WTC11 (cell line): ENCODE data around the gene CS. TPM values are rescaled to one million over a fixed set of nuclear protein-coding genes. Genes with fewer than 3 reads are reported as not detected.
"Not testable (repeated sequence)": the region's sequence is repeated elsewhere in the genome, so short reads cannot be mapped to it uniquely, and the experiment has no call there.

Experiments
- ATAC-seq: fragments of 200-7000 bp; cut with Tn5 transposase; 2 replicates; pipeline ENCODE4 v1.10.0; 2021; ENCODE audit warnings: mild to moderate bottlenecking, moderate library complexity
- CTCF ChIA-PET: fragments of 300-600 bp; sonication (Branson Sonifier 250); formaldehyde crosslinking; loops from one replicate; lab custom pipeline; 2021; ENCODE audit warnings: antibody characterized with exemption; lab: Charles Lee
- POLR2A ChIA-PET: fragments of 350-600 bp; sonication (Branson Sonifier 250); formaldehyde crosslinking; loops from one replicate; lab custom pipeline; 2021; ENCODE audit warnings: antibody characterized with exemption; lab: Charles Lee
- DNase-seq: peaks from one replicate; pipeline ENCODE4 v3.0.0; 2021; ENCODE audit warnings: low spot score
- H3K27ac Mint-ChIP-seq: 2 replicates; pipeline ENCODE4 v1.8.0; 2021; ENCODE audit warnings: mixed read lengths
- H3K27me3 Mint-ChIP-seq: 2 replicates; pipeline ENCODE4 v1.8.0; 2021; ENCODE audit warnings: low read depth, mild to moderate bottlenecking, moderate library complexity, mixed read lengths
- H3K36me3 Mint-ChIP-seq: 2 replicates; pipeline ENCODE4 v1.8.0; 2021; ENCODE audit warnings: mixed read lengths
- H3K4me1 Mint-ChIP-seq: 2 replicates; pipeline ENCODE4 v1.8.0; 2022; ENCODE audit warnings: mixed read lengths
- H3K4me3 Mint-ChIP-seq: 2 replicates; pipeline ENCODE4 v1.8.0; 2021; ENCODE audit warnings: mild to moderate bottlenecking, moderate library complexity, mixed read lengths
- H3K9me3 Mint-ChIP-seq: 2 replicates; pipeline ENCODE4 v1.8.0; 2021; ENCODE audit warnings: mixed read lengths
- ETV6 ChIP-seq: sonication (generic); formaldehyde crosslinking; IDR thresholded peaks from 2 replicates; pipeline ENCODE4 v1.8.1; 2022; ENCODE audit warnings: mild to moderate bottlenecking, missing genetic modification reagents
- GRHL2 ChIP-seq: fragments of 250-450 bp; sonication (Bioruptor Pico); IDR thresholded peaks from 2 replicates; pipeline ENCODE4 v1.8.0; 2022; ENCODE audit warnings: mild to moderate bottlenecking, moderate library complexity; ENCODE audit not compliant: insufficient replicate concordance, severe bottlenecking
- GTF2I ChIP-seq: fragments of 250-450 bp; sonication (Bioruptor Pico); conservative IDR thresholded peaks from 2 replicates; pipeline ENCODE4 v1.4.0; 2021; ENCODE audit warnings: mild to moderate bottlenecking
- KAT7 ChIP-seq: sonication (generic); formaldehyde crosslinking; IDR thresholded peaks from 2 replicates; pipeline ENCODE4 v1.8.1; 2023; ENCODE audit warnings: missing genetic modification reagents, mild to moderate bottlenecking, borderline replicate concordance
- MLX ChIP-seq: sonication (generic); formaldehyde crosslinking; IDR thresholded peaks from 2 replicates; pipeline ENCODE4 v1.8.1; 2023; ENCODE audit warnings: mild to moderate bottlenecking, missing genetic modification reagents, moderate library complexity
- MYBL2 ChIP-seq: sonication (generic); formaldehyde crosslinking; IDR thresholded peaks from 2 replicates; pipeline ENCODE4 v1.8.1; 2023; ENCODE audit warnings: mild to moderate bottlenecking, moderate library complexity, missing genetic modification reagents
- NFE2L1 ChIP-seq: sonication (generic); formaldehyde crosslinking; IDR thresholded peaks from 2 replicates; pipeline ENCODE4 v1.8.1; 2023; ENCODE audit warnings: missing genetic modification reagents
- NR1H2 ChIP-seq: sonication (generic); formaldehyde crosslinking; IDR thresholded peaks from 2 replicates; pipeline ENCODE4 v1.9.0; 2021; ENCODE audit warnings: mild to moderate bottlenecking, moderate library complexity, missing genetic modification reagents
- NR2C2 ChIP-seq: sonication (generic); formaldehyde crosslinking; IDR thresholded peaks from 2 replicates; pipeline ENCODE4 v1.8.0; 2022; ENCODE audit warnings: mild to moderate bottlenecking, missing genetic modification reagents
- STAT6 ChIP-seq: sonication (generic); formaldehyde crosslinking; conservative IDR thresholded peaks from 2 replicates; pipeline ENCODE4 v1.8.1; 2023; ENCODE audit warnings: mild to moderate bottlenecking, low read depth, missing genetic modification reagents, moderate library complexity
- TEAD4 ChIP-seq: sonication (generic); formaldehyde crosslinking; IDR thresholded peaks from 2 replicates; pipeline ENCODE4 v1.8.0; 2022; ENCODE audit warnings: mild to moderate bottlenecking, missing genetic modification reagents
- ZBTB43 ChIP-seq: sonication (generic); formaldehyde crosslinking; IDR thresholded peaks from 2 replicates; pipeline ENCODE4 v1.8.1; 2023; ENCODE audit warnings: mild to moderate bottlenecking, missing genetic modification reagents
- ZNF138 ChIP-seq: sonication (generic); formaldehyde crosslinking; conservative IDR thresholded peaks from 2 replicates; pipeline ENCODE4 v1.8.1; 2022; ENCODE audit warnings: mild to moderate bottlenecking, moderate library complexity, missing genetic modification reagents
- ZNF219 ChIP-seq: sonication (generic); formaldehyde crosslinking; IDR thresholded peaks from 2 replicates; pipeline ENCODE4 v1.8.0; 2023; ENCODE audit warnings: missing genetic modification reagents, mild to moderate bottlenecking, borderline replicate concordance
- ZNF425 ChIP-seq: fragments of 250-450 bp; sonication (Bioruptor Pico); conservative IDR thresholded peaks from 2 replicates; pipeline ENCODE4 v1.9.0; 2021; ENCODE audit warnings: mild to moderate bottlenecking
- ZSCAN18 ChIP-seq: fragments of 250-450 bp; sonication (Bioruptor Pico); IDR thresholded peaks from 2 replicates; pipeline ENCODE4 v2.1.2; 2022; ENCODE audit warnings: mild to moderate bottlenecking, moderate library complexity
- total RNA-seq: library from RNA; stranded (reverse); gene quantifications from 3 replicates; pipeline ENCODE4 v1.2.3, GENCODE V29; 2021
- TF ChIP-seq, protein P1 (sequence below): sonication (generic); formaldehyde crosslinking; IDR thresholded peaks from 2 replicates; pipeline ENCODE4 v1.8.0; 2022; ENCODE audit warnings: mild to moderate bottlenecking, missing genetic modification reagents

Gene CS
- total RNA-seq, 1 experiment from 2014 or later, result 275 TPM

DNA sequence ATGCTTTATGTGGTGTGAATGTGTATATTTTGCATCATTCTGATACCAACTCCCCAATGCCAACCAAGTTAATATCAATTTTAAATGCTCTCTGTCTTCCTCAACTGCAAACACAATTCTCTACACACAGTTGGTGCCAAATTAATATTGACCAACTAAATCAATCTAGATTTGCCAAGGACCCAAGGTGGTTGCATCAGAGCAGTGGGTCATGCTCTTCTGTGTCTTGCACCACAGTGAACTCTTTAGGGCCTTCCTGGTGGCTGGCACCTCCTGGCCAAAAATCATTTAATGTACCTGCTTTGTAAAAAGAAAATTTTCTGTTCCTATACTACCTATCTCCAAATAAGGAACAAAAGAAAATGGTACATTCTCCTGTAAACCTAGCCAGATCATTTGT lies 19.3 kb downstream of the CS start (continued):
- TF ChIP-seq MLX (no peak), ZNF219 (CRISPR knock-in tag) (no peak), ZNF138 (CRISPR knock-in tag) (no peak), GTF2I (no peak)

- TF ChIP-seq ZNF425 (CRISPR knock-in tag) (no peak), ZSCAN18 (CRISPR knock-in tag) (no peak), GRHL2 (CRISPR knock-in tag) (no peak), ZBTB43 (CRISPR knock-in tag) (no peak), TEAD4 (CRISPR knock-in tag) (no peak)
- CTCF ChIA-PET, result no interaction called here
- POLR2A ChIA-PET, result no interaction called here
- Mint-ChIP-seq H3K36me3 (peaks cover 67% of the 10 kb centered on the region), H3K9me3 (no peaks in the 10 kb centered on the region), H3K27me3 (no peaks in the 10 kb centered on the region), H3K4me3 (no peak overlapping the region), H3K4me1 (no peaks in the 10 kb centered on the region), H3K27ac (no peak overlapping the region)
- ATAC-seq (no peak), DNase-seq (no peak)
Measured at GRCh38 chr12:56278905-56279304, 21.2 kb downstream of the CS start.

GRCh38 chr12:56274299-56274698 lies 25.8 kb downstream of the CS start:
- no peak for ATAC-seq
- no peak for DNase-seq
- ChIA-PET CTCF (interaction anchor here (0.6 kb wide), 1 partner anchor 149 kb away, joined by 5 read pairs; no protein-coding TSS in a partner anchor), POLR2A (no interaction called here)
- Mint-ChIP-seq H3K36me3 (peaks cover 65% of the 10 kb centered on the region), H3K4me1 (no peaks in the 10 kb centered on the region), H3K27me3 (no peaks in the 10 kb centered on the region), H3K4me3 (no peak overlapping the region), H3K27ac (no peak overlapping the region), H3K9me3 (no peaks in the 10 kb centered on the region)
- no peak for TF ChIP-seq ETV6 (CRISPR knock-in tag)
- TF ChIP-seq, protein P1, sequence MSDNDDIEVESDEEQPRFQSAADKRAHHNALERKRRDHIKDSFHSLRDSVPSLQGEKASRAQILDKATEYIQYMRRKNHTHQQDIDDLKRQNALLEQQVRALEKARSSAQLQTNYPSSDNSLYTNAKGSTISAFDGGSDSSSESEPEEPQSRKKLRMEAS (CRISPR knock-in tag), result no peak
- TF ChIP-seq MYBL2 (CRISPR knock-in tag), result no peak
- TF ChIP-seq NR2C2 (CRISPR knock-in tag), result no peak
- TF ChIP-seq NFE2L1, result no peak
- TF ChIP-seq STAT6, result no peak
- TF ChIP-seq NR1H2 (CRISPR knock-in tag), result no peak
- TF ChIP-seq GTF2I, result no peak
- no peak for TF ChIP-seq KAT7 (CRISPR knock-in tag)

DNA sequence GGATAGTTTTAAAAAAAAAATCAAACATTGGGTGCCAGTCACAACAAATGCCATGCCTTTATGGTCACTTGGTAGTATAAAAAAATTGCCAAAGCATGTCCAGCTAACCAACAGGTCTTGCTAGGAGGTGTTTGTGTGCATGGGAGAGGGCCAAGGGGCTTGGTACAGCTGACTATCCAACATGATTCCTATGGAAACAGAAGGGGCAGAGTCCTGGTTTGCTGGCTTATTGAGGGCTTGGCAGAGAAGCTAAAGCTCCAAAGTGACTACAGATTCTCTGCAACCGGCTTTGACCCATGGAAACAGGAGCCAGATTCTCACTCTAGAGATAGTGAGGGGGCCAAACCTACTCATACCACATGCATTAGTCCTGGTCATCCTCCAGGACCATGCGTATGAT lies 27.7 kb downstream of the CS start:
- H3K9me3 Mint-ChIP-seq, H3K4me3 Mint-ChIP-seq, H3K27me3 Mint-ChIP-seq, POLR2A ChIA-PET, H3K4me1 Mint-ChIP-seq, ATAC-seq, DNase-seq, H3K27ac Mint-ChIP-seq, CTCF ChIA-PET: not testable (repeated sequence)
- H3K36me3 Mint-ChIP-seq, result peaks cover 57% of the 10 kb centered on the region
